Measurements from ENCODE around the gene OSBPL2. TPM values are rescaled to one million over a fixed set of nuclear protein-coding genes. Genes with fewer than 3 reads are reported as not detected.

Gene OSBPL2
- total and polyA plus RNA-seq, 9 of the 15 experiments (the other 6 are each of a cell fraction or from before 2014, with no cell fraction given), result 2.5 to 25.6 (median 14.1) TPM

DNA sequence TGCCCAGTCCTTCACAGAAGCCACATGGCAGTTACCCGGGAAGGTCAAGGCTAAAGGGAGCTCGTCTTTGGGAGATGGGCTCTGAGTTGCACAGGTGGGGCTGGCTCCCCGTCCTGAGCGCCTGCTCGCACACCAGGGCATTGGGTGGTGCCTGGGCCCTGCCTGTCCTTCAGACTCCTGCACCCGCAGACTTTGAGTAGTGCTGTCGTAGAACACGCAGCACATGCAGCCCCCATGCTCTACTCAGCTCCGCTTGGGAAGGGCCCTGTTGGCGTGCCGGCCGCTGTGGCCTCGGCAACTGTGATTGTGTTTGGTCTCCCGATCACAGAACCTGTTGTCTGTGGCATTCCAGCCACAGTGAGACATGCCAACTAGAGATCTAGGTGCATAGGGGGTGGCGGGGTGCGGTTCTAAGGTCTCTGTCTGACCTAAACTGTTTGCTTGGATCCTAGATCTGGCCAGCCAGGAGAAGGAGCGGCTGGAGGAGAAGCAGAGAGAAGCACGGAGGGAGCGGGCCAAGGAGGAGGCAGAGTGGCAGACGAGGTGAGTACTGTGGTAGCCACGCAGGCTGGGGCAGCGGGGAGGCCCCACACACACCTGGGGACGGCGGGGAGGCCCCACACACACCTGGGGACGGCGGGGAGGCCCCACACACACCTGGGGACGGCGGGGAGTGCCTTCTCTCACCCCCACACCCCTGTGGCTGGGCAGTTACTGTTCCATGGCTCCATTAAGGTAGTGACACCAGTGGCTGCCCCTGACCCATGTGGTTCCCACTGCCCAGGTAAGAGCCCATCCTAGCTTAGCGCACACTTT, 53.1 kb downstream of the OSBPL2 start:
- H3K27ac ChIP-seq (ENCODE audit: extremely low read depth, low read depth, low read length), result no peak overlapping the region
- CTCF ChIA-PET (ENCODE audit: low intra/inter-chr PET ratio), result no interaction called here
- H3K27me3 ChIP-seq (ENCODE audit: control insufficient read depth in 2 of 2, insufficient read depth in 2 of 2, low read length in 2 of 2), result no peaks in the 10 kb centered on the region
- peak overlapping the region in 1 of 2 experiments; percentile 26; a peak in 1 of 4 replicates for H3K9ac ChIP-seq (ENCODE audit: insufficient read depth in 1 of 2, low read depth in 2 of 2, low read length in 2 of 2)
- peaks cover 31% of the 10 kb centered on the region; the same call in 2 of the 3 replicates for H3K36me3 ChIP-seq (ENCODE audit: control insufficient read depth, insufficient read depth, low read length)
- no peak overlapping the region for H3K4me2 ChIP-seq (ENCODE audit: insufficient read depth, low read length)
- no peaks in the 10 kb centered on the region for H3K79me2 ChIP-seq (ENCODE audit: control insufficient read depth, insufficient read depth, low read length)
- POLR2A ChIA-PET, result interaction anchor here (0.9 to 1.0 kb wide), 2 partner anchors 9 to 10 kb away, joined by 5 read pairs; no protein-coding TSS in a partner anchor
- no peaks in the 10 kb centered on the region for H3K9me1 ChIP-seq (ENCODE audit: control insufficient read depth, insufficient read depth, low read length)
- peaks cover 0 to 5% of the 10 kb centered on the region in 2 experiments; a peak in 1 of 5 replicates for H3K4me1 ChIP-seq (replicated peaks in 1 of 2; ENCODE audit: control insufficient read depth in 2 of 2, insufficient read depth in 2 of 2, low read length in 2 of 2)
- H2AFZ ChIP-seq (ENCODE audit: low read depth, low read length), result no peak overlapping the region
- WGBS (ENCODE audit: insufficient coverage, low coverage, missing lambda C conversion rate), result 89% methylated on average over 26 of the region's 29 CpGs
- H3K9me3 ChIP-seq (replicated peaks; ENCODE audit: control insufficient read depth, insufficient read depth, low read depth, low read length), result no peaks in the 10 kb centered on the region
- BruUV-seq (replicated peaks), result no TSS peak
- no peaks in the 10 kb centered on the region for H4K20me1 ChIP-seq (replicated peaks; ENCODE audit: control insufficient read depth, insufficient read depth, low read length)
- no peak for DNase-seq (ENCODE audit: extremely low read depth in 1 of 4, low spot score in 3 of 4)
- no peak overlapping the region for H3K4me3 ChIP-seq
- in situ Hi-C loops (cut with MboI) (no loop called here), intact Hi-C loops (cut with micrococcal nuclease) (no loop called here)
- no peak for FAIRE-seq
- ATAC-seq, result no peak
- TF ChIP-seq CBFA2T3 (IDR thresholded peaks at IDR 0.05), result no peak
- no peak for TF ChIP-seq POLR2H (tag; IDR thresholded peaks at IDR 0.05; ENCODE audit: low read depth)
- no peak for TF ChIP-seq ZNF518B (CRISPR knock-in tag; IDR thresholded peaks at IDR 0.05)
- TF ChIP-seq AFF1 (IDR thresholded peaks at IDR 0.05; ENCODE audit: low read depth in 1 of 2, partially characterized antibody in 2 of 2), result no peak
- no peak for TF ChIP-seq IFI16 (CRISPR knock-in tag; IDR thresholded peaks at IDR 0.05)
- TF ChIP-seq SMARCA5 (IDR thresholded peaks at IDR 0.05), result no peak
- TF ChIP-seq PML (IDR thresholded peaks at IDR 0.05; ENCODE audit: low read length), result no peak
- no peak for TF ChIP-seq ZNF639 (CRISPR knock-in tag; conservative IDR thresholded peaks at IDR 0.05 in 1 of 2, IDR thresholded peaks at IDR 0.05 in 1 of 2)
- TF ChIP-seq CREM (IDR thresholded peaks at IDR 0.05; ENCODE audit: low read depth), result no peak
- TF ChIP-seq NFIC (IDR thresholded peaks at IDR 0.05), result no peak
- no peak for TF ChIP-seq POLR2AphosphoS2 (IDR thresholded peaks at IDR 0.05; ENCODE audit: low read length)
- no peak for TF ChIP-seq TCF3 (CRISPR knock-in tag; IDR thresholded peaks at IDR 0.05)
- no peak for TF ChIP-seq ESRRA (IDR thresholded peaks at IDR 0.05; ENCODE audit: borderline replicate concordance, low read depth)

All from K562 (cell line).